SK-N-SH (cell line): ENCODE results near the gene WWP2. TPM values are rescaled to one million over a fixed set of nuclear protein-coding genes. Genes with fewer than 3 reads are reported as not detected.
A peak's percentile ranks its signal among the peaks of the same experiment; 100 is the strongest.

Source experiments
- CTCF ChIA-PET: fragments of 300-600, 350-600 bp; formaldehyde crosslinking; extraction: SDS; loops from one replicate; lab custom pipeline; 2021; lab: Yijun Ruan, JAX
- POLR2A ChIA-PET: fragments of 350-600 bp; sonication (Branson Sonifier 250); formaldehyde crosslinking; extraction: SDS; loops from one replicate; lab custom pipeline; 2020; ENCODE audit warnings: antibody characterized with exemption, inconsistent platforms; lab: Yijun Ruan, JAX
- DNase-seq: peaks from one replicate; pipeline ENCODE4 v3.0.0; 2012
- H2AFZ ChIP-seq: fragments of 200-600 bp; sonication (generic); 2 replicates; pipeline ENCODE4 v1.8.1; 2016; ENCODE audit warnings: antibody characterized with exemption, mild to moderate bottlenecking, low read depth
- H3F3A ChIP-seq: fragments of 200-600 bp; sonication (generic); replicated peaks from 2 replicates; pipeline ENCODE3; 2016; ENCODE audit warnings: antibody characterized with exemption, mild to moderate bottlenecking; ENCODE audit not compliant: insufficient read depth
- H3K27ac ChIP-seq, 2 experiments: fragments of 200-500 bp in 1 of 2; fragments of 200-600 bp in 1 of 2; sonication (Bioruptor generic) in 1 of 2; sonication (generic), shearing (Covaris generic) in 1 of 2; 2 replicates each; pipeline versions ENCODE4 v1.5.1 to v1.6.1; 2014 to 2016; ENCODE audit warnings: low read depth in 2 of 2, inconsistent platforms in 1 of 2, low read length in 1 of 2, mild to moderate bottlenecking in 1 of 2, mixed read lengths in 1 of 2
- H3K27me3 ChIP-seq: fragments of 200-600 bp; sonication (generic), shearing (Covaris generic); 2 replicates; pipeline ENCODE4 v1.6.1; 2016; ENCODE audit warnings: mixed run types; ENCODE audit not compliant: insufficient read depth
- H3K36me3 ChIP-seq, 2 experiments: fragments of 200-500 bp in 1 of 2; fragments of 200-600 bp in 1 of 2; sonication (Bioruptor generic) in 1 of 2; sonication (generic) in 1 of 2; replicated peaks in 1 of 2; 2 replicates each; pipeline versions ENCODE3 to v1.5.1; 2014 to 2016; ENCODE audit warnings: low read length in 1 of 2, mild to moderate bottlenecking in 1 of 2; ENCODE audit not compliant: insufficient read depth in 2 of 2, control insufficient read depth in 1 of 2
- H3K4me1 ChIP-seq, 2 experiments: fragments of 200-500 bp in 1 of 2; fragments of 200-600 bp in 1 of 2; sonication (Bioruptor generic) in 1 of 2; sonication (generic), shearing (Covaris generic) in 1 of 2; 2 replicates each; pipeline versions ENCODE4 v1.5.1 to v1.6.1; 2014 to 2016; ENCODE audit warnings: low read depth in 1 of 2, low read length in 1 of 2, mixed run types in 1 of 2; ENCODE audit not compliant: insufficient read depth in 2 of 2, control insufficient read depth in 1 of 2
- H3K4me2 ChIP-seq: fragments of 200-600 bp; sonication (generic), shearing (Covaris generic); 2 replicates; pipeline ENCODE4 v1.6.1; 2017; ENCODE audit warnings: mixed run types
- H3K4me3 ChIP-seq, 2 experiments: fragments of 200-500 bp in 1 of 2; fragments of 200-600 bp in 1 of 2; sonication (Bioruptor generic) in 1 of 2; sonication (generic), shearing (Covaris generic) in 1 of 2; 2 replicates each; pipeline versions ENCODE4 v1.5.1 to v1.8.1; 2014 to 2016; ENCODE audit warnings: low read depth in 2 of 2, inconsistent platforms in 1 of 2, low read length in 1 of 2, mild to moderate bottlenecking in 1 of 2, mixed read lengths in 1 of 2, moderate library complexity in 1 of 2
- H3K79me2 ChIP-seq: fragments of 200-600 bp; sonication (generic); 2 replicates; pipeline ENCODE4 v1.8.1; 2017; ENCODE audit warnings: mild to moderate bottlenecking; ENCODE audit not compliant: insufficient read depth
- H3K9ac ChIP-seq: fragments of 200-600 bp; sonication (generic); 2 replicates; pipeline ENCODE4 v1.6.1; 2017; ENCODE audit warnings: mixed run types
- H3K9me2 ChIP-seq: fragments of 200-600 bp; sonication (generic); 2 replicates; pipeline ENCODE4 v1.6.1; 2017; ENCODE audit warnings: mixed run types
- H3K9me3 ChIP-seq: fragments of 200-600 bp; sonication (generic); 2 replicates; pipeline ENCODE4 v1.6.1; 2017; ENCODE audit warnings: mixed run types, mild to moderate bottlenecking, moderate library complexity
- H4K20me1 ChIP-seq: fragments of 200-600 bp; sonication (generic); 2 replicates; pipeline ENCODE4 v1.6.1; 2017; ENCODE audit warnings: mild to moderate bottlenecking, mixed run types; ENCODE audit not compliant: insufficient read depth
- ELF1 ChIP-seq: IDR thresholded peaks from 2 replicates; pipeline ENCODE4 v1.4.0; 2012
- EP300 ChIP-seq, 2 experiments: IDR thresholded peaks; 2 replicates each; pipeline versions ENCODE4 v1.4.0 to v1.6.1; 2012; ENCODE audit warnings: borderline replicate concordance in 1 of 2, low read depth in 1 of 2, low read length in 1 of 2
- FOSL2 ChIP-seq: IDR thresholded peaks from 2 replicates; pipeline ENCODE4 v1.4.0; 2012; ENCODE audit warnings: low read depth, mild to moderate bottlenecking, moderate library complexity, borderline replicate concordance
- FOXJ3 ChIP-seq: sonication (generic); formaldehyde crosslinking; IDR thresholded peaks from 2 replicates; pipeline ENCODE4 v1.5.1; 2020; ENCODE audit warnings: mild to moderate bottlenecking, missing genetic modification reagents
- GABPA ChIP-seq: IDR thresholded peaks from 2 replicates; pipeline ENCODE4 v1.4.0; 2012; ENCODE audit warnings: low read depth, mild to moderate bottlenecking
- GATA2 ChIP-seq: sonication (generic); formaldehyde crosslinking; IDR thresholded peaks from 2 replicates; pipeline ENCODE4 v1.5.0; 2020; ENCODE audit warnings: mild to moderate bottlenecking, missing genetic modification reagents
- IRF3 ChIP-seq: fragments of 150-350 bp; IDR thresholded peaks from 2 replicates; pipeline ENCODE4 v1.6.1; 2016; ENCODE audit warnings: mild to moderate bottlenecking, low read depth, low read length
- JUND ChIP-seq: IDR thresholded peaks from 2 replicates; pipeline ENCODE4 v1.4.0; 2012
- MXI1 ChIP-seq: IDR thresholded peaks from 2 replicates; pipeline ENCODE4 v1.6.1; 2012; ENCODE audit warnings: mild to moderate bottlenecking, low read depth, low read length, improper control_type of control experiment
- NFIC ChIP-seq: IDR thresholded peaks from 2 replicates; pipeline ENCODE4 v1.4.0; 2012; ENCODE audit warnings: borderline replicate concordance
- NRF1 ChIP-seq: IDR thresholded peaks from 2 replicates; pipeline ENCODE4 v1.6.1; 2012; ENCODE audit warnings: low read depth, mild to moderate bottlenecking, low read length
- POLR2AphosphoS5 ChIP-seq: IDR thresholded peaks from 2 replicates; pipeline ENCODE4 v1.6.1; 2012; ENCODE audit warnings: low read depth, low read length
- RAD21 ChIP-seq: IDR thresholded peaks from 2 replicates; pipeline ENCODE4 v1.6.1; 2012; ENCODE audit warnings: mild to moderate bottlenecking, low read length
- RCOR1 ChIP-seq: fragments of 150-350 bp; IDR thresholded peaks from 2 replicates; pipeline ENCODE4 v1.6.1; 2017; ENCODE audit warnings: antibody characterized with exemption, low read length
- RXRA ChIP-seq: IDR thresholded peaks from 2 replicates; pipeline ENCODE4 v1.4.0; 2012; ENCODE audit warnings: low read depth, mild to moderate bottlenecking, borderline replicate concordance
- SMC3 ChIP-seq: IDR thresholded peaks from 2 replicates; pipeline ENCODE4 v1.6.1; 2012; ENCODE audit warnings: low read depth, low read length, improper control_type of control experiment
- TAF1 ChIP-seq: IDR thresholded peaks from 2 replicates; pipeline ENCODE4 v1.6.1; 2012; ENCODE audit warnings: low read depth, mild to moderate bottlenecking, low read length, moderate library complexity, borderline replicate concordance
- WGBS: methylation state at CpG from one replicate; pipeline ENCODE4 v1.1.6; 2017; ENCODE audit warnings: low lambda C conversion rate; 5-methylcytosine and 5-hydroxymethylcytosine counted together
- polyA plus RNA-seq, 3 experiments: library from polyadenylated mRNA; depleted of rRNA; stranded (reverse); fragments of >200 nt; gene quantifications; 2 replicates each; pipeline ENCODE4 v1.2.3, GENCODE V29; 2012
- TF ChIP-seq, protein P1 (sequence below): IDR thresholded peaks from 2 replicates; pipeline ENCODE4; 2012
- TF ChIP-seq, protein P2 (sequence below): fragments of 200-600 bp; sonication (generic); IDR thresholded peaks from 2 replicates; pipeline ENCODE4 v1.6.1; 2017; ENCODE audit warnings: antibody characterized with exemption, mild to moderate bottlenecking, moderate library complexity

The WWP2 gene
- polyA plus RNA-seq, 1 of the 3 experiments (the other 2 are of a cell fraction) = 13.3 TPM

DNA sequence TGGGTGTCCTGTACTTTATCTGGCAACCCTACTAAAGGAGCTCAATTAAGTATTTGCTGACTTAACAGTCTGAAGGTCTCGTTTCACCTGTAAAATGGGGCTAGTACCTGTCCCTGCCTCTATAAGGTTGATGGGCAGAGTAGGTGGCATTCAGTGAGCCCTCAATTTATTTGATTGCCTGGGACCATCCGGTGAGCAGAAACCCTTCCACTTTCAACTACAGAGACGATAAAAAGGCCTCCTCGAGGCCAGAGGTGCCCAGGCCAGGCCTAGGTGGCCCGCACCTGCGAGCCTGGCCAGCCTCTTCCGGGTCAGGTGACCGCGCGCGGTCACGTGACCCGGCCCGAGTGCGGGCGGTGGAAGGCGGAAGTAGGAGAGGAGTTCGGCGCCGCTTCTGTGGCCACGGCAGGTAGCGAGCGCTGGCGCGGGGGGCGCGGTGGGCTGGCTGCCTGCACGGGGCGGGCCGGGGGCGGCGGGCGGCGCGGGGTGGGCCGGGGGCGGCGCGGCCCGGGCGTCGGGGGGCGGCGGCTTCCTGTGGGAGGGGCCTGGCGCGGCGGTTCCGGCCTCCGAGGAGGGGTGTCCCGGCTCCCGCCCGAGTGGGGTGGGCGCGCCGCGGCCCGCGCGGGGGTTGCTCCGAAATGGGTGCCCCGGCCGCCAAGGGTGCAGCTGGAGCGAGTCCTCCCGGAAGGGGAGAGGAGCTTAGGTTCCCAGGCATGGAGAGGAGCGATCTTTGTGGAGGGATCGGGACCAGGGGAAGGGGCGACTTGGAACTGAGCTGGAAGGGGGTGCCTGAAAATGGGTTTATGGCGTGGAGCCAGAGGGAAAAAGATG is at the start of gene WWP2 (continued):
- TF ChIP-seq, protein P1, sequence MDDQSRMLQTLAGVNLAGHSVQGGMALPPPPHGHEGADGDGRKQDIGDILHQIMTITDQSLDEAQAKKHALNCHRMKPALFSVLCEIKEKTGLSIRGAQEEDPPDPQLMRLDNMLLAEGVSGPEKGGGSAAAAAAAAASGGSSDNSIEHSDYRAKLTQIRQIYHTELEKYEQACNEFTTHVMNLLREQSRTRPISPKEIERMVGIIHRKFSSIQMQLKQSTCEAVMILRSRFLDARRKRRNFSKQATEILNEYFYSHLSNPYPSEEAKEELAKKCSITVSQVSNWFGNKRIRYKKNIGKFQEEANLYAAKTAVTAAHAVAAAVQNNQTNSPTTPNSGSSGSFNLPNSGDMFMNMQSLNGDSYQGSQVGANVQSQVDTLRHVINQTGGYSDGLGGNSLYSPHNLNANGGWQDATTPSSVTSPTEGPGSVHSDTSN = no peak
- TF ChIP-seq JUND = no peak
- no peak for TF ChIP-seq SMC3
- peak; percentile 96 for TF ChIP-seq ELF1
- TF ChIP-seq RXRA = no peak
- TF ChIP-seq GABPA = peak; percentile 66
- TF ChIP-seq RAD21 = no peak
- no peak for TF ChIP-seq FOXJ3 (CRISPR knock-in tag)
- TF ChIP-seq MXI1 = peak; percentile 54; the same call in 1 of the 2 replicates
- TF ChIP-seq NRF1 = no peak
- no peak; the same call in 1 of the 2 replicates for TF ChIP-seq NFIC
- TF ChIP-seq RCOR1 = no peak

- H3K4me2 ChIP-seq = no peak overlapping the region
- no peak overlapping the region for H3K4me3 ChIP-seq
- 94% methylated on average over 8 of the region's 9 CpGs for WGBS
- no peaks in the 10 kb centered on the region for H4K20me1 ChIP-seq
- H3K9me3 ChIP-seq = no peaks in the 10 kb centered on the region
- ChIA-PET POLR2A (no interaction called here), CTCF (interaction anchor here (0.7 to 6.1 kb wide), 4 partner anchors 43 to 539 kb away, joined by 3 to 67 read pairs (median 4); partner anchors contain the start of gene NOB1)
- no peaks in the 10 kb centered on the region for H3K9me2 ChIP-seq
- H3K27ac ChIP-seq = no peak overlapping the region
- no peak overlapping the region for H2AFZ ChIP-seq
- no peak for DNase-seq
- no peak overlapping the region for H3K9ac ChIP-seq
- H3K79me2 ChIP-seq = no peaks in the 10 kb centered on the region
- no peaks in the 10 kb centered on the region for H3K4me1 ChIP-seq
- TF ChIP-seq TAF1 (no peak), JUND (no peak), NRF1 (no peak), FOXJ3 (CRISPR knock-in tag) (no peak), ELF1 (no peak), GATA2 (CRISPR knock-in tag) (no peak), IRF3 (no peak), FOSL2 (no peak), RAD21 (no peak), EP300 (IDR thresholded peaks at IDR 0.05; ENCODE audit: borderline replicate concordance in 1 of 2, low read depth in 1 of 2, low read length in 1 of 2) (no peak), POLR2AphosphoS5 (no peak)
- TF ChIP-seq, protein P2, sequence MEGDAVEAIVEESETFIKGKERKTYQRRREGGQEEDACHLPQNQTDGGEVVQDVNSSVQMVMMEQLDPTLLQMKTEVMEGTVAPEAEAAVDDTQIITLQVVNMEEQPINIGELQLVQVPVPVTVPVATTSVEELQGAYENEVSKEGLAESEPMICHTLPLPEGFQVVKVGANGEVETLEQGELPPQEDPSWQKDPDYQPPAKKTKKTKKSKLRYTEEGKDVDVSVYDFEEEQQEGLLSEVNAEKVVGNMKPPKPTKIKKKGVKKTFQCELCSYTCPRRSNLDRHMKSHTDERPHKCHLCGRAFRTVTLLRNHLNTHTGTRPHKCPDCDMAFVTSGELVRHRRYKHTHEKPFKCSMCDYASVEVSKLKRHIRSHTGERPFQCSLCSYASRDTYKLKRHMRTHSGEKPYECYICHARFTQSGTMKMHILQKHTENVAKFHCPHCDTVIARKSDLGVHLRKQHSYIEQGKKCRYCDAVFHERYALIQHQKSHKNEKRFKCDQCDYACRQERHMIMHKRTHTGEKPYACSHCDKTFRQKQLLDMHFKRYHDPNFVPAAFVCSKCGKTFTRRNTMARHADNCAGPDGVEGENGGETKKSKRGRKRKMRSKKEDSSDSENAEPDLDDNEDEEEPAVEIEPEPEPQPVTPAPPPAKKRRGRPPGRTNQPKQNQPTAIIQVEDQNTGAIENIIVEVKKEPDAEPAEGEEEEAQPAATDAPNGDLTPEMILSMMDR = no peak
- TF ChIP-seq, all 33 proteins: peak for 0
- Histone ChIP-seq H3K27me3 (no peaks in the 10 kb centered on the region), H3F3A (peaks cover 25% of the 10 kb centered on the region), H3K36me3 (peaks cover 31 to 38% of the 10 kb centered on the region in 2 experiments)
These were observed 49.1 kb upstream of the WWP2 start for GRCh38 chr16:69712914-69713581.
